Measurements from ENCODE around the gene MSI2. TPM values are rescaled to one million over a fixed set of nuclear protein-coding genes. Genes with fewer than 3 reads are reported as not detected.

The MSI2 gene
- total RNA-seq, 4 donors from 2014 or later = 15.9 to 22.9 (median 17.0) TPM

DNA sequence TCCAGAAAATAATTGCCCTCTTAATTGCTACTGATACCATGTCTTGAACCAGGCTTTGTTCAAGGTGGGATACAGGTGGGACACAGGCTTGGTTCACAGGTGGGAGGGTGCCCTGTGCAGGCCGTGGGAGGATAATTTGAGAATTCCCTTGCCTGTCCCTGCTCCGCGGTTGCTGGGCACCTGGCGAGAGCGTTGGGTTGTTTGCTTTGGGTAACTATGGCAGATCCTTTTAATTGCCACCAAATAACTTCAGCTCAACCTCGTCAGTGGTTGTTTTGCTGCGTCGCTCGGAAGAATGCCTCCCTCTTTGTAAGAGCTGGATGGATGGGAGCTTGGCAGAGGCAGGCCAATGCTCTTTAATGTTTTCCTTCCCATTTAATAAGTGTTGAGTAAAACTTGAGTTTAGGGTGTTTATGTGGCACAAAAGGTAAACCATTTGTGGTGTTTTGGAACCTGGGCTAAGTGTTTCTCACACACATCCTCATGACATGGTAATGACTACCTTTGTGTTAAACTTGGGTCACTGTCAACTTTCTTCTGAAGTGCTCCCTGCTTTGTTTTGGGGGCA, 202.5 kb downstream of the MSI2 start:
- Histone ChIP-seq H3K27ac (no peak overlapping the region), H3K4me1 (peaks cover 0 to 8% (median 6%) of the 10 kb centered on the region in 3 donors), H3K9me3 (no peaks in the 10 kb centered on the region), H3K27me3 (no peaks in the 10 kb centered on the region), H3K36me3 (peaks cover 0 to 10% (median 0%) of the 10 kb centered on the region in 3 donors), H3K4me3 (no peak overlapping the region)
- TF ChIP-seq, protein P1, sequence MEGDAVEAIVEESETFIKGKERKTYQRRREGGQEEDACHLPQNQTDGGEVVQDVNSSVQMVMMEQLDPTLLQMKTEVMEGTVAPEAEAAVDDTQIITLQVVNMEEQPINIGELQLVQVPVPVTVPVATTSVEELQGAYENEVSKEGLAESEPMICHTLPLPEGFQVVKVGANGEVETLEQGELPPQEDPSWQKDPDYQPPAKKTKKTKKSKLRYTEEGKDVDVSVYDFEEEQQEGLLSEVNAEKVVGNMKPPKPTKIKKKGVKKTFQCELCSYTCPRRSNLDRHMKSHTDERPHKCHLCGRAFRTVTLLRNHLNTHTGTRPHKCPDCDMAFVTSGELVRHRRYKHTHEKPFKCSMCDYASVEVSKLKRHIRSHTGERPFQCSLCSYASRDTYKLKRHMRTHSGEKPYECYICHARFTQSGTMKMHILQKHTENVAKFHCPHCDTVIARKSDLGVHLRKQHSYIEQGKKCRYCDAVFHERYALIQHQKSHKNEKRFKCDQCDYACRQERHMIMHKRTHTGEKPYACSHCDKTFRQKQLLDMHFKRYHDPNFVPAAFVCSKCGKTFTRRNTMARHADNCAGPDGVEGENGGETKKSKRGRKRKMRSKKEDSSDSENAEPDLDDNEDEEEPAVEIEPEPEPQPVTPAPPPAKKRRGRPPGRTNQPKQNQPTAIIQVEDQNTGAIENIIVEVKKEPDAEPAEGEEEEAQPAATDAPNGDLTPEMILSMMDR (IDR thresholded peaks at IDR 0.05) = no peak
- TF ChIP-seq POLR2A (IDR thresholded peaks at IDR 0.05) = no peak
- no peak for DNase-seq
- intact Hi-C loops (cut with DNase I) = no loop called here
- 90 to 91% methylated on average over 6 to 8 of the region's 9 CpGs for WGBS, 2 donors

DNA sequence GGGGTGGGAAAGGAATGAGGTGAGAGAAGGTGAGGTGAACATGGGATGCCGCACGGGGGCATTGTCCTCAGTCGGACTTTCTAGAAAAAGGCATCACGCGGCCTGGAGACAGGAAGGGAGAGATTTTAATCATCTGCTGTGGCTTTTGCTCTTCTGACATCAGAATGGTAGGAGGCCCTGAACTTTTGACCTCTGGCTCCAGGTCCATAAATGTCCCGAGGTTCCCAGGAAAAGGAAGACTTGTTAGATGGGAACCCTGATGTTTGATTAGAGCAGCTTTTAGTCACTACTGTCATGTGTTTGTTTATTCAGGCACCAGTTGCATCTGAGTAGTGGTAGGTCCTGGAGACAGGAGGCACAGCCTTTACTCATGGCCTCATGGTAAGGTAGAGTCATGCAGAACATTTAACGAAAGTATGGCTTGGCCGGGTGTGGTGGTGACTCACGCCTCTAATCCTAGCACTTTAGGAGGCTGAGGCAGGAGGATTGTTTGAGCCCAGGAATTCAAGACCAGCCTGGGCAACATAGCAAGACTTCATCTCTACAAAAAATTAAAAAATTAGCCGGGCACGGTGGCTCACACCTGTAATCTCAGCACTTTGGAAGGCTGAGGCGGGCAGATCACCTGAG, 203.1 kb downstream of the MSI2 start:
- no peaks in the 10 kb centered on the region for H3K27me3 ChIP-seq
- intact Hi-C loops (cut with DNase I) = no loop called here
- DNase-seq = no peak
- TF ChIP-seq, protein P1 (IDR thresholded peaks at IDR 0.05) = no peak
- TF ChIP-seq POLR2A (IDR thresholded peaks at IDR 0.05) = no peak
- peaks cover 0 to 10% (median 0%) of the 10 kb centered on the region in 3 donors for H3K36me3 ChIP-seq
- no peaks in the 10 kb centered on the region for H3K9me3 ChIP-seq
- H3K4me3 ChIP-seq = no peak overlapping the region
- 77% methylated on average over 11 to 12 of the region's 12 CpGs for WGBS, 2 donors
- H3K27ac ChIP-seq = no peak overlapping the region
- peaks cover 0 to 7% (median 6%) of the 10 kb centered on the region in 3 donors for H3K4me1 ChIP-seq

DNA sequence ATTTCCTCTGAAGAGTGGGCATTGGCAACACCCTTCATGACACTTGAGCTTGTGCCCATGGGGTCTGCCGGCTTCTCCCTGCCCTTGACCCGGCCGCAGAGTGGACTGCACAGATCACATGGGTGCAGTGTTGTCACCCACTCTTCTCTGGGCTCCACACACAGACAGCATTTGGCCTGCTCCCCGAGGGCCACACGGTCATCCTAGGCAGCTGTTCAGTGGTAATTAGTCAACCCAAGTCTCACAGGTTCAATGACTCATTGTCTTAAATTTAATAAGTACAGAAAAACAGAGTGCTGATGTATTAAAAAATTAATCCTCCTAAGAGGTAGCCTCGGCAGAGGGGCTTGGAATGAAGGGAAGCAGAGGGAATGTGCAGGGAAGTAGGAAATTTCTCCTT, 204.8 kb downstream of the MSI2 start:
- H3K9me3 ChIP-seq = no peaks in the 10 kb centered on the region
- no peak for DNase-seq
- no peaks in the 10 kb centered on the region for H3K4me1 ChIP-seq
- H3K36me3 ChIP-seq = peaks cover 0 to 5% (median 0%) of the 10 kb centered on the region in 3 donors
- H3K27ac ChIP-seq = no peak overlapping the region
- intact Hi-C loops (cut with DNase I) = no loop called here
- no peak overlapping the region for H3K4me3 ChIP-seq
- no peaks in the 10 kb centered on the region for H3K27me3 ChIP-seq
- TF ChIP-seq, protein P1 (IDR thresholded peaks at IDR 0.05) = no peak
- no peak for TF ChIP-seq POLR2A (IDR thresholded peaks at IDR 0.05)
- WGBS, 2 donors = 72 to 78% methylated on average over 4 to 6 of the region's 6 CpGs

DNA sequence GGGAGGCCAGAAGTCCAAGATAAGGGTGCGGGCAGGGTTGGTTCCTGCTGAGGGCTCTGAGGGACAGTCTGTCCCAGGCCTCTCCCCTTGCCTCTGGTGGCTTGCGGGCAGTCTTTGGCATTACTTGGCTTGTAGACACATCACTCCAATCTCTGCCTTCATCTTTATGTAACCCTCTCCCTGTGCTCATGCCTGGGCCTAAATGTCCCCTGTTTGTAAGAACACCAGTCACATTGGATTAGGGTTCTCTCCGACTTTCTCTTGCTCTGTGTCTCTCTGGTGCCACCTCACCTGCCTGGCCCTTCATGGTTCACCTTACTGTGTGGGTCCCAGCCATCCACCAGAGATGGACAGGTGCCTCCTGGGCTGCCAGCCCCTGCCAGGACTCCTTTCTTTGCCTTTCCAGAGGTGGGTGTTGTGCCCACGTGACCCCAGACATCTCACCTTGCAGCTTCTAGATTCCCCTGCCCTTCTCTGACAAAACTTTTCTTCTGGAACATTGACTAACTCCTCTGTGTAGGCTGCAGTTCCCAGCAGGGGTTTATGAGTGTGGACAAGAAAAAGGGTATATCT, 205.8 kb downstream of the MSI2 start:
- Histone ChIP-seq H3K36me3 (no peaks in the 10 kb centered on the region), H3K4me1 (no peaks in the 10 kb centered on the region), H3K4me3 (no peak overlapping the region), H3K27me3 (no peaks in the 10 kb centered on the region), H3K27ac (no peak overlapping the region), H3K9me3 (no peaks in the 10 kb centered on the region)
- intact Hi-C loops (cut with DNase I) = no loop called here
- TF ChIP-seq, protein P1 (IDR thresholded peaks at IDR 0.05) = no peak
- TF ChIP-seq POLR2A (IDR thresholded peaks at IDR 0.05) = no peak
- 83 to 95% methylated on average over 4 of the region's 4 CpGs for WGBS, 2 donors
- no peak for DNase-seq

DNA sequence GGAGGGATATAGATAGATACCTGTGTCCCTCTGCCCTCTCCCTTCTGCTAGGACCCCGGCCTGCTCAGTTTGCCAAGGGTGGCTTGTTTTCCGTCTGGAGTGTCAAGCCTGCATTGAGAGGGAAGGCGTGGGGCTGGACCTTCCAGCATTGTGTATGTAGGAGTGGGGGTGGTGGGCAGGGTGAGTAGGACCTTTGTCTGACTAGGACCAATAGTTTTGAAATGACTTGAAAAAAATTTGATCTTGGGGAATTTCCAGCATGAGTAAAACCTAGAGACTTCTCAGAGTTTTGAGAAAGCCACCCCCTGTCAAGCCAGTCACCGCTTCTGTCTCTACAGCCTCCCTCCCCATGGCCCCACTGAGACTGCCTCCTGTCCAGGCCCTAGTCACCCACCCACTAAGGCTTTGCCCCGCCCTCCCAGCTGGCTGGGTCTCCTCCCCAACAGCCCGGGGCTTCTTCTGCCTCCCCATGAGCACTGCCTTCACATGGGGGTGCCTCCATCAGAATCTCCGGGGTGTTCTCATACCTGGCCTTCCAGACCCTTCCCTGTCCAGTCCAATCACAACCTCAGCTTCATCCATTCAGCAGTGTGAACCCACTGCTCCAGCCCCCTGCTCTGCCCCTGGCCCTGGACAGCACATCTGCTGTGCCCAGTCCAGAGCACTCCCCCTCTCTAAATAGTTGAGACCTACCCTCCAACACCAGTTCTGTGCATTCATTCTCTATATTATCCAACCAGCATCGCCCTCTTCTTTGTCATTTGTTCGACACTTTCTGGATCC, 207.0 kb downstream of the MSI2 start:
- H3K27me3 ChIP-seq = no peaks in the 10 kb centered on the region
- no peak overlapping the region for H3K4me3 ChIP-seq
- H3K9me3 ChIP-seq = no peaks in the 10 kb centered on the region
- TF ChIP-seq, protein P1 (IDR thresholded peaks at IDR 0.05) = no peak
- no peak for TF ChIP-seq POLR2A (IDR thresholded peaks at IDR 0.05)
- 65 to 77% methylated on average over 6 to 8 of the region's 9 CpGs for WGBS, 2 donors
- no peak for DNase-seq
- no peak overlapping the region for H3K27ac ChIP-seq
- intact Hi-C loops (cut with DNase I) = no loop called here
- H3K4me1 ChIP-seq = no peaks in the 10 kb centered on the region
- no peaks in the 10 kb centered on the region for H3K36me3 ChIP-seq
